CD14-positive monocyte (primary cell): ENCODE data around the gene GLA. TPM values are rescaled to one million over a fixed set of nuclear protein-coding genes. Genes with fewer than 3 reads are reported as not detected.

ENCODE experiments used
- DNase-seq, 3 donors: peaks; one replicate each; pipeline ENCODE4 v3.0.0-alpha.2; 2011 to 2022
- H2AFZ ChIP-seq: 2 replicates; pipeline ENCODE4 v1.6.0; 2012; ENCODE audit warnings: mild to moderate bottlenecking, low read depth, low read length, inconsistent platforms; ENCODE audit not compliant: insufficient read depth, poor library complexity, severe bottlenecking
- H3K27ac ChIP-seq, 2 donors: 1 replicate in 1 of 2; 2 replicates in 1 of 2; pipeline ENCODE4 v1.5.1; 2012 to 2013; ENCODE audit warnings: low read length in 2 of 2, control low read depth in 1 of 2, inconsistent platforms in 1 of 2, low read depth in 1 of 2, mild to moderate bottlenecking in 1 of 2
- H3K27me3 ChIP-seq, 2 donors: one replicate each; pipeline versions ENCODE4 v1.6.0 to v1.6.1; 2011 to 2013; ENCODE audit warnings: low read length in 2 of 2; ENCODE audit not compliant: control insufficient read depth in 2 of 2, insufficient read depth in 2 of 2
- H3K36me3 ChIP-seq, 2 donors: replicated peaks in 1 of 2; 1 replicate in 1 of 2; 2 replicates in 1 of 2; pipeline versions ENCODE4 v1.5.1 to v1.6.1; 2012 to 2013; ENCODE audit warnings: low read length in 2 of 2, control low read depth in 1 of 2, inconsistent platforms in 1 of 2, mild to moderate bottlenecking in 1 of 2; ENCODE audit not compliant: insufficient read depth in 2 of 2, control insufficient read depth in 1 of 2
- H3K4me1 ChIP-seq, 2 donors: 1 replicate in 1 of 2; 2 replicates in 1 of 2; pipeline versions ENCODE4 v1.5.1 to v1.6.1; 2012 to 2013; ENCODE audit warnings: low read length in 2 of 2, control low read depth in 1 of 2, inconsistent platforms in 1 of 2, mild to moderate bottlenecking in 1 of 2, moderate library complexity in 1 of 2; ENCODE audit not compliant: insufficient read depth in 2 of 2, control insufficient read depth in 1 of 2
- H3K4me2 ChIP-seq: replicated peaks from 2 replicates; pipeline ENCODE3; 2012; ENCODE audit warnings: low read length, moderate library complexity, mild to moderate bottlenecking; ENCODE audit not compliant: poor library complexity, severe bottlenecking; ENCODE audit errors: extremely low read depth
- H3K4me3 ChIP-seq, 3 experiments: fragments of 200-600 bp in 1 of 3; sonication (generic) in 1 of 3; replicated peaks in 1 of 3; 1 replicate in 2 of 3; 2 replicates in 1 of 3; pipeline ENCODE4 v1.5.1; 2011 to 2013; ENCODE audit warnings: low read length in 3 of 3, mild to moderate bottlenecking in 3 of 3, control low read depth in 2 of 3, low read depth in 2 of 3, inconsistent platforms in 1 of 3, moderate library complexity in 1 of 3
- H3K79me2 ChIP-seq: 2 replicates; pipeline ENCODE4 v1.6.0; 2012; ENCODE audit warnings: mild to moderate bottlenecking, control low read depth, inconsistent platforms, low read length, moderate library complexity; ENCODE audit not compliant: insufficient read depth
- H3K9ac ChIP-seq: 2 replicates; pipeline ENCODE4 v1.6.0; 2017; ENCODE audit warnings: low read length, mild to moderate bottlenecking; ENCODE audit not compliant: insufficient read depth, poor library complexity, severe bottlenecking
- H3K9me3 ChIP-seq, 2 donors: replicated peaks in 1 of 2; 1 replicate in 1 of 2; 2 replicates in 1 of 2; pipeline versions ENCODE4 v1.5.1 to v1.6.1; 2012 to 2013; ENCODE audit warnings: low read length in 2 of 2, control low read depth in 1 of 2; ENCODE audit not compliant: control insufficient read depth in 1 of 2, insufficient read depth in 1 of 2
- H4K20me1 ChIP-seq: 2 replicates; pipeline ENCODE4 v1.6.0; 2012; ENCODE audit warnings: mild to moderate bottlenecking, low read length, control low read depth, moderate library complexity; ENCODE audit not compliant: insufficient read depth
- H3K27ac Mint-ChIP-seq, 7 donors: one replicate each; pipeline ENCODE4 v1.8.0; 2020; ENCODE audit warnings: mild to moderate bottlenecking in 7 of 7, mixed read lengths in 7 of 7, moderate library complexity in 6 of 7, inconsistent platforms in 2 of 7
- H3K27me3 Mint-ChIP-seq, 3 donors: one replicate each; pipeline ENCODE4 v1.8.0; 2021 to 2022; ENCODE audit warnings: low read depth in 3 of 3, mild to moderate bottlenecking in 3 of 3, mixed read lengths in 3 of 3, moderate library complexity in 3 of 3, inconsistent platforms in 1 of 3
- H3K36me3 Mint-ChIP-seq, 2 donors: one replicate each; pipeline ENCODE4 v1.8.0; 2020; ENCODE audit warnings: mixed read lengths in 2 of 2, inconsistent platforms in 1 of 2, mild to moderate bottlenecking in 1 of 2
- H3K4me1 Mint-ChIP-seq: one replicate; pipeline ENCODE4 v1.8.0; 2020; ENCODE audit warnings: mild to moderate bottlenecking, mixed read lengths
- H3K4me3 Mint-ChIP-seq, 2 donors: one replicate each; pipeline ENCODE4 v1.8.0; 2020; ENCODE audit warnings: mild to moderate bottlenecking in 2 of 2, mixed read lengths in 2 of 2, moderate library complexity in 1 of 2
- H3K9me3 Mint-ChIP-seq, 7 donors: one replicate each; pipeline ENCODE4 v1.8.0; 2020 to 2022; ENCODE audit warnings: mixed read lengths in 7 of 7, mild to moderate bottlenecking in 6 of 7, moderate library complexity in 6 of 7, inconsistent platforms in 2 of 7
- CTCF ChIP-seq: fragments of 200-600 bp; IDR thresholded peaks from one replicate; pipeline ENCODE4 v1.8.0; 2022; ENCODE audit warnings: antibody characterized with exemption, mild to moderate bottlenecking
- WGBS: methylation state at CpG from one replicate; pipeline ENCODE4 v1.1.5; 2013; ENCODE audit warnings: missing lambda C conversion rate; ENCODE audit not compliant: insufficient coverage; 5-methylcytosine and 5-hydroxymethylcytosine counted together
- intact Hi-C, 2 donors: fragments of 100-400 bp; cut with micrococcal nuclease; formaldehyde crosslinking; loops; one replicate each; pipeline versions ENCODE4 v1.15.0 to v1.15.1; 2023
- polyA plus RNA-seq, 3 donors: library from polyadenylated mRNA; depleted of rRNA in 1 of 3; unstranded in 2 of 3; stranded (reverse) in 1 of 3; fragments of 300-500 nt in 2 of 3; fragments of >200 nt in 1 of 3; fragmentation: Illumina TruSeq in 2 of 3; gene quantifications; 1 replicate in 2 of 3; 2 replicates in 1 of 3; pipeline ENCODE4 v1.2.3, GENCODE V29; 2012 to 2021

The GLA gene
- polyA plus RNA-seq, 3 donors, result 64.0 to 101 (median 80.0) TPM

GRCh38 chrX:101411984-101412383 is 4.3 kb upstream of the GLA start:
- H3K4me2 ChIP-seq, result no peak overlapping the region
- no peak overlapping the region for H3K4me3 Mint-ChIP-seq

GRCh38 chrX:101410461-101410860 is 2.7 kb upstream of the GLA start:
- peaks cover 20 to 21% of the 10 kb centered on the region in 2 donors for H3K36me3 Mint-ChIP-seq
- no peak for DNase-seq
- H2AFZ ChIP-seq, result no peak overlapping the region
- H3K27ac ChIP-seq, result no peak overlapping the region
- peak overlapping the region in 5 of 7 donors; percentile 26 to 84 (median 40) for H3K27ac Mint-ChIP-seq
- peaks cover 69% of the 10 kb centered on the region for H3K79me2 ChIP-seq
- no peaks in the 10 kb centered on the region for H3K27me3 ChIP-seq
- peaks cover 0 to 11% (median 3%) of the 10 kb centered on the region in 7 donors for H3K9me3 Mint-ChIP-seq
- TF ChIP-seq CTCF, result no peak
- H3K9me3 ChIP-seq, result no peaks in the 10 kb centered on the region
- intact Hi-C loops, result no loop called here
- H3K4me2 ChIP-seq, result peak overlapping the region; percentile 11
- no peaks in the 10 kb centered on the region for H4K20me1 ChIP-seq
- peaks cover 8 to 18% of the 10 kb centered on the region in 2 donors for H3K36me3 ChIP-seq
- H3K4me3 Mint-ChIP-seq, result no peak overlapping the region
- H3K4me1 Mint-ChIP-seq, result peaks cover 32% of the 10 kb centered on the region
- peaks cover 29 to 41% of the 10 kb centered on the region in 2 donors for H3K4me1 ChIP-seq
- no peak overlapping the region for H3K4me3 ChIP-seq
- H3K27me3 Mint-ChIP-seq, result no peaks in the 10 kb centered on the region
- H3K9ac ChIP-seq, result no peak overlapping the region
- WGBS, result no CpG with 5 or more reads among the region's 7 CpGs

More at GRCh38 chrX:101411984-101412383, 4.3 kb upstream of the GLA start:
- Histone ChIP-seq H3K4me3 (no peak overlapping the region), H4K20me1 (no peaks in the 10 kb centered on the region), H3K79me2 (peaks cover 53% of the 10 kb centered on the region), H2AFZ (no peak overlapping the region), H3K9ac (no peak overlapping the region), H3K4me1 (peaks cover 23 to 30% of the 10 kb centered on the region in 2 donors), H3K9me3 (no peaks in the 10 kb centered on the region), H3K27ac (peak overlapping the region; percentile 47 to 55), H3K36me3 (peaks cover 8 to 18% of the 10 kb centered on the region in 2 donors), H3K27me3 (no peaks in the 10 kb centered on the region)
- H3K4me1 Mint-ChIP-seq, result peaks cover 31% of the 10 kb centered on the region
- TF ChIP-seq CTCF, result no peak
- WGBS, result 0% methylated on average over 1 of the region's 10 CpGs
- intact Hi-C loops, result no loop called here
- peak; percentile 10 to 39 (median 17) for DNase-seq
- peaks cover 20 to 21% of the 10 kb centered on the region in 2 donors for H3K36me3 Mint-ChIP-seq
- H3K27ac Mint-ChIP-seq, result peak overlapping the region in 6 of 7 donors; percentile 68 to 82 (median 78)
- H3K9me3 Mint-ChIP-seq, result peaks cover 0 to 10% (median 3%) of the 10 kb centered on the region in 7 donors
- H3K27me3 Mint-ChIP-seq, result no peaks in the 10 kb centered on the region
